ENCODE data around the gene TAF6L. TPM values are rescaled to one million over a fixed set of nuclear protein-coding genes. Genes with fewer than 3 reads are reported as not detected.

TAF6L gene
- total and polyA plus RNA-seq, 2 of the 8 experiments (the other 6 are each of a cell fraction or from before 2014, with no cell fraction given), result 24.8 to 31.9 TPM

DNA sequence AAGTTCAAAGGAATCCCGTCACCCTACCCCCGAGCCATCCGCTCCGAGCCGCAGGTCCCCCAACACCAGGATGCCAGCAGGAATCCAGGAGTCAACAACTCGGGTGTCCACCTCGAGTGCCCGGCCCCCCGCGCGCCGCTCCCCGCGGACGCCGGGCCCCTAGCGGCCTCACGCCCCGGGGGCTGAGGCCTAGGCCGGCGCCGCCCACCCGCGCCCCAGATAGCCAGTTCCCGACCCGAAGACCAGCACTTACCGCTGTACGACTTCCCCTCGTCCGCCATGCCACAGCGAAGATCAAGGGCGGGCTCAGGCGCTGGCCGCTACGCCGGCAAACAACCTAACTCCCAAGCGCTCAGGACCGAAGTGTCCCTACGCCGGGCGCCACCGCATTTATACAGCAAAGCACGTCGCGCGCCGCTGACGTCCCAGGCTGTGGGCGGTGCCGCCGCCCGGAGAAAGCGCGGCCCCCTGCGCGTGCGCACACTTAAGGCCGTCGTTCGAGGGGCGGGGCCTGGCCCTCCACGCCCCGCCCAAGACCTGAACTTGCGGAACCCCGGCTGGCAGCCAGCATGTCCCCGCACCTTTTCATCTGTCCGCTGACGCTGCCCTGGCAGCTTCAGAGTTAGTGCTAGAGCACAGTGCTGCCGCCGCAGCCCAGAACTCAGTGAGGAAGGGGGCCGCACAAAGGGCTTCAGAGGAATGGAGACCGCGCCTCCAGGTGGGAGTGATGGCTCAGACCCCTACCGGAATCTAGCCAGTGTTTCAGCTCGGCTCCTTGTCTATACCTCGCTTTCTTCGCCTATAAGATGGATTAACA, 34.1 kb downstream of the TAF6L start, which contains the start of gene NXF1 (continued):
- TF ChIP-seq, protein P1, sequence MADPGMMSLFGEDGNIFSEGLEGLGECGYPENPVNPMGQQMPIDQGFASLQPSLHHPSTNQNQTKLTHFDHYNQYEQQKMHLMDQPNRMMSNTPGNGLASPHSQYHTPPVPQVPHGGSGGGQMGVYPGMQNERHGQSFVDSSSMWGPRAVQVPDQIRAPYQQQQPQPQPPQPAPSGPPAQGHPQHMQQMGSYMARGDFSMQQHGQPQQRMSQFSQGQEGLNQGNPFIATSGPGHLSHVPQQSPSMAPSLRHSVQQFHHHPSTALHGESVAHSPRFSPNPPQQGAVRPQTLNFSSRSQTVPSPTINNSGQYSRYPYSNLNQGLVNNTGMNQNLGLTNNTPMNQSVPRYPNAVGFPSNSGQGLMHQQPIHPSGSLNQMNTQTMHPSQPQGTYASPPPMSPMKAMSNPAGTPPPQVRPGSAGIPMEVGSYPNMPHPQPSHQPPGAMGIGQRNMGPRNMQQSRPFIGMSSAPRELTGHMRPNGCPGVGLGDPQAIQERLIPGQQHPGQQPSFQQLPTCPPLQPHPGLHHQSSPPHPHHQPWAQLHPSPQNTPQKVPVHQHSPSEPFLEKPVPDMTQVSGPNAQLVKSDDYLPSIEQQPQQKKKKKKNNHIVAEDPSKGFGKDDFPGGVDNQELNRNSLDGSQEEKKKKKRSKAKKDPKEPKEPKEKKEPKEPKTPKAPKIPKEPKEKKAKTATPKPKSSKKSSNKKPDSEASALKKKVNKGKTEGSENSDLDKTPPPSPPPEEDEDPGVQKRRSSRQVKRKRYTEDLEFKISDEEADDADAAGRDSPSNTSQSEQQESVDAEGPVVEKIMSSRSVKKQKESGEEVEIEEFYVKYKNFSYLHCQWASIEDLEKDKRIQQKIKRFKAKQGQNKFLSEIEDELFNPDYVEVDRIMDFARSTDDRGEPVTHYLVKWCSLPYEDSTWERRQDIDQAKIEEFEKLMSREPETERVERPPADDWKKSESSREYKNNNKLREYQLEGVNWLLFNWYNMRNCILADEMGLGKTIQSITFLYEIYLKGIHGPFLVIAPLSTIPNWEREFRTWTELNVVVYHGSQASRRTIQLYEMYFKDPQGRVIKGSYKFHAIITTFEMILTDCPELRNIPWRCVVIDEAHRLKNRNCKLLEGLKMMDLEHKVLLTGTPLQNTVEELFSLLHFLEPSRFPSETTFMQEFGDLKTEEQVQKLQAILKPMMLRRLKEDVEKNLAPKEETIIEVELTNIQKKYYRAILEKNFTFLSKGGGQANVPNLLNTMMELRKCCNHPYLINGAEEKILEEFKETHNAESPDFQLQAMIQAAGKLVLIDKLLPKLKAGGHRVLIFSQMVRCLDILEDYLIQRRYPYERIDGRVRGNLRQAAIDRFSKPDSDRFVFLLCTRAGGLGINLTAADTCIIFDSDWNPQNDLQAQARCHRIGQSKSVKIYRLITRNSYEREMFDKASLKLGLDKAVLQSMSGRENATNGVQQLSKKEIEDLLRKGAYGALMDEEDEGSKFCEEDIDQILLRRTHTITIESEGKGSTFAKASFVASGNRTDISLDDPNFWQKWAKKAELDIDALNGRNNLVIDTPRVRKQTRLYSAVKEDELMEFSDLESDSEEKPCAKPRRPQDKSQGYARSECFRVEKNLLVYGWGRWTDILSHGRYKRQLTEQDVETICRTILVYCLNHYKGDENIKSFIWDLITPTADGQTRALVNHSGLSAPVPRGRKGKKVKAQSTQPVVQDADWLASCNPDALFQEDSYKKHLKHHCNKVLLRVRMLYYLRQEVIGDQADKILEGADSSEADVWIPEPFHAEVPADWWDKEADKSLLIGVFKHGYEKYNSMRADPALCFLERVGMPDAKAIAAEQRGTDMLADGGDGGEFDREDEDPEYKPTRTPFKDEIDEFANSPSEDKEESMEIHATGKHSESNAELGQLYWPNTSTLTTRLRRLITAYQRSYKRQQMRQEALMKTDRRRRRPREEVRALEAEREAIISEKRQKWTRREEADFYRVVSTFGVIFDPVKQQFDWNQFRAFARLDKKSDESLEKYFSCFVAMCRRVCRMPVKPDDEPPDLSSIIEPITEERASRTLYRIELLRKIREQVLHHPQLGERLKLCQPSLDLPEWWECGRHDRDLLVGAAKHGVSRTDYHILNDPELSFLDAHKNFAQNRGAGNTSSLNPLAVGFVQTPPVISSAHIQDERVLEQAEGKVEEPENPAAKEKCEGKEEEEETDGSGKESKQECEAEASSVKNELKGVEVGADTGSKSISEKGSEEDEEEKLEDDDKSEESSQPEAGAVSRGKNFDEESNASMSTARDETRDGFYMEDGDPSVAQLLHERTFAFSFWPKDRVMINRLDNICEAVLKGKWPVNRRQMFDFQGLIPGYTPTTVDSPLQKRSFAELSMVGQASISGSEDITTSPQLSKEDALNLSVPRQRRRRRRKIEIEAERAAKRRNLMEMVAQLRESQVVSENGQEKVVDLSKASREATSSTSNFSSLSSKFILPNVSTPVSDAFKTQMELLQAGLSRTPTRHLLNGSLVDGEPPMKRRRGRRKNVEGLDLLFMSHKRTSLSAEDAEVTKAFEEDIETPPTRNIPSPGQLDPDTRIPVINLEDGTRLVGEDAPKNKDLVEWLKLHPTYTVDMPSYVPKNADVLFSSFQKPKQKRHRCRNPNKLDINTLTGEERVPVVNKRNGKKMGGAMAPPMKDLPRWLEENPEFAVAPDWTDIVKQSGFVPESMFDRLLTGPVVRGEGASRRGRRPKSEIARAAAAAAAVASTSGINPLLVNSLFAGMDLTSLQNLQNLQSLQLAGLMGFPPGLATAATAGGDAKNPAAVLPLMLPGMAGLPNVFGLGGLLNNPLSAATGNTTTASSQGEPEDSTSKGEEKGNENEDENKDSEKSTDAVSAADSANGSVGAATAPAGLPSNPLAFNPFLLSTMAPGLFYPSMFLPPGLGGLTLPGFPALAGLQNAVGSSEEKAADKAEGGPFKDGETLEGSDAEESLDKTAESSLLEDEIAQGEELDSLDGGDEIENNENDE (IDR thresholded peaks at IDR 0.05; ENCODE audit: insufficient replicate concordance, low read length), result no peak
- TF ChIP-seq SIX5 (IDR thresholded peaks at IDR 0.05; ENCODE audit: low read depth, low read length) (no peak), RBBP5 (IDR thresholded peaks at IDR 0.05; ENCODE audit: borderline replicate concordance, low read depth, low read length) (0 out of 2 replicates have a peak, but pooled peaks have one; percentile 55), PHF8 (conservative IDR thresholded peaks at IDR 0.05; ENCODE audit: low read depth, low read length) (peak; percentile 99), JUND (IDR thresholded peaks at IDR 0.05; ENCODE audit: low read length) (0 out of 2 replicates have a peak, but pooled peaks have one; percentile 13), BACH1 (IDR thresholded peaks at IDR 0.05; ENCODE audit: low read length) (no peak), SIN3A (conservative IDR thresholded peaks at IDR 0.05 in 1 of 2, IDR thresholded peaks at IDR 0.05 in 1 of 2; ENCODE audit: low read depth in 1 of 2, low read length in 2 of 2) (peak; percentile 12 to 93; a peak in 3 of 4 replicates), SP1 (IDR thresholded peaks at IDR 0.05; ENCODE audit: low read depth, low read length) (peak; percentile 86)
- TF ChIP-seq, protein P2, sequence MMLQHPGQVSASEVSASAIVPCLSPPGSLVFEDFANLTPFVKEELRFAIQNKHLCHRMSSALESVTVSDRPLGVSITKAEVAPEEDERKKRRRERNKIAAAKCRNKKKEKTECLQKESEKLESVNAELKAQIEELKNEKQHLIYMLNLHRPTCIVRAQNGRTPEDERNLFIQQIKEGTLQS (IDR thresholded peaks at IDR 0.05; ENCODE audit: insufficient read depth, low read depth, low read length), result peak; percentile 86

All from H1 (cell line).